ENCODE measurements around the gene CHCHD6. TPM values are rescaled to one million over a fixed set of nuclear protein-coding genes. Genes with fewer than 3 reads are reported as not detected.

The CHCHD6 gene
- total RNA-seq, 2 donors from 2014 or later = 9.9 to 15.5 TPM

GRCh38 chr3:126990024-126990700 is 286.1 kb downstream of the CHCHD6 start:
- Mint-ChIP-seq H3K9me3 (no peaks in the 10 kb centered on the region), H3K4me1 (ENCODE audit: low read depth) (no peaks in the 10 kb centered on the region), H3K36me3 (ENCODE audit: insufficient read depth in 2 of 2) (no peaks in the 10 kb centered on the region), H3K27me3 (ENCODE audit: low read depth) (no peaks in the 10 kb centered on the region), H3K4me3 (no peak overlapping the region), H3K27ac (no peak overlapping the region)
- DNase-seq (no peak), ATAC-seq (replicated peaks in 1 of 2) (no peak)

GRCh38 chr3:126990890-126991289 is 286.9 kb downstream of the CHCHD6 start:
- Mint-ChIP-seq H3K4me1 (ENCODE audit: low read depth) (no peaks in the 10 kb centered on the region), H3K9me3 (no peaks in the 10 kb centered on the region), H3K27ac (no peak overlapping the region), H3K36me3 (ENCODE audit: insufficient read depth in 2 of 2) (no peaks in the 10 kb centered on the region), H3K27me3 (ENCODE audit: low read depth) (no peaks in the 10 kb centered on the region), H3K4me3 (no peak overlapping the region)
- ATAC-seq (replicated peaks in 1 of 2) (no peak), DNase-seq (no peak)

- ATAC-seq (replicated peaks in 1 of 2) = no peak
- Mint-ChIP-seq H3K9me3 (no peaks in the 10 kb centered on the region), H3K36me3 (ENCODE audit: insufficient read depth in 2 of 2) (no peaks in the 10 kb centered on the region), H3K4me3 (no peak overlapping the region), H3K4me1 (ENCODE audit: low read depth) (no peaks in the 10 kb centered on the region), H3K27me3 (ENCODE audit: low read depth) (no peaks in the 10 kb centered on the region), H3K27ac (no peak overlapping the region)
- DNase-seq = no peak
Measured at GRCh38 chr3:126991366-126992200, 287.5 kb downstream of the CHCHD6 start.

GRCh38 chr3:126992216-126992615 is 288.2 kb downstream of the CHCHD6 start:
- Mint-ChIP-seq H3K27me3 (ENCODE audit: low read depth) (no peaks in the 10 kb centered on the region), H3K4me3 (no peak overlapping the region), H3K27ac (no peak overlapping the region), H3K9me3 (no peaks in the 10 kb centered on the region), H3K36me3 (ENCODE audit: insufficient read depth in 2 of 2) (no peaks in the 10 kb centered on the region), H3K4me1 (ENCODE audit: low read depth) (no peaks in the 10 kb centered on the region)
- DNase-seq (no peak), ATAC-seq (replicated peaks in 1 of 2) (no peak)

- no peak for DNase-seq
- Mint-ChIP-seq H3K27ac (no peak overlapping the region), H3K4me1 (ENCODE audit: low read depth) (no peaks in the 10 kb centered on the region), H3K27me3 (ENCODE audit: low read depth) (no peaks in the 10 kb centered on the region), H3K36me3 (ENCODE audit: insufficient read depth in 2 of 2) (no peaks in the 10 kb centered on the region), H3K4me3 (no peak overlapping the region), H3K9me3 (no peaks in the 10 kb centered on the region)
- no peak for ATAC-seq (replicated peaks in 1 of 2)
Measured at GRCh38 chr3:126992776-126993175, 288.7 kb downstream of the CHCHD6 start.

GRCh38 chr3:126993436-126993835 is 289.4 kb downstream of the CHCHD6 start:
- no peaks in the 10 kb centered on the region for H3K9me3 Mint-ChIP-seq
- DNase-seq (no peak), ATAC-seq (replicated peaks in 1 of 2) (no peak)
- no peak overlapping the region for H3K4me3 Mint-ChIP-seq
- H3K27ac Mint-ChIP-seq = no peak overlapping the region
- no peaks in the 10 kb centered on the region for H3K27me3 Mint-ChIP-seq (ENCODE audit: low read depth)
- no peaks in the 10 kb centered on the region for H3K36me3 Mint-ChIP-seq (ENCODE audit: insufficient read depth in 2 of 2)
- H3K4me1 Mint-ChIP-seq (ENCODE audit: low read depth) = no peaks in the 10 kb centered on the region

- Mint-ChIP-seq H3K27me3 (ENCODE audit: low read depth) (no peaks in the 10 kb centered on the region), H3K9me3 (no peaks in the 10 kb centered on the region), H3K4me1 (ENCODE audit: low read depth) (no peaks in the 10 kb centered on the region), H3K36me3 (ENCODE audit: insufficient read depth in 2 of 2) (no peaks in the 10 kb centered on the region), H3K4me3 (no peak overlapping the region), H3K27ac (no peak overlapping the region)
- no peak for DNase-seq
- no peak for ATAC-seq (replicated peaks in 1 of 2)
Measured at GRCh38 chr3:126994661-126995245, 290.7 kb downstream of the CHCHD6 start.

- Mint-ChIP-seq H3K27ac (no peak overlapping the region), H3K36me3 (ENCODE audit: insufficient read depth in 2 of 2) (no peaks in the 10 kb centered on the region), H3K27me3 (ENCODE audit: low read depth) (no peaks in the 10 kb centered on the region), H3K4me3 (no peak overlapping the region), H3K4me1 (ENCODE audit: low read depth) (no peaks in the 10 kb centered on the region), H3K9me3 (no peaks in the 10 kb centered on the region)
- no peak for DNase-seq
- ATAC-seq (replicated peaks in 1 of 2) = no peak
Measured at GRCh38 chr3:126995254-126995780, 291.3 kb downstream of the CHCHD6 start.

- DNase-seq (no peak), ATAC-seq (replicated peaks in 1 of 2) (no peak)
- Mint-ChIP-seq H3K9me3 (no peaks in the 10 kb centered on the region), H3K27me3 (ENCODE audit: low read depth) (no peaks in the 10 kb centered on the region), H3K4me3 (no peak overlapping the region), H3K36me3 (ENCODE audit: insufficient read depth in 2 of 2) (no peaks in the 10 kb centered on the region), H3K27ac (no peak overlapping the region), H3K4me1 (ENCODE audit: low read depth) (no peaks in the 10 kb centered on the region)
Measured at GRCh38 chr3:126995926-126996512, 292.0 kb downstream of the CHCHD6 start.

- ATAC-seq (replicated peaks in 1 of 2) (no peak), DNase-seq (no peak)
- no peaks in the 10 kb centered on the region for H3K36me3 Mint-ChIP-seq (ENCODE audit: insufficient read depth in 2 of 2)
Measured at GRCh38 chr3:126996905-126997304, 292.9 kb downstream of the CHCHD6 start.

GRCh38 chr3:126997455-126998038 is 293.5 kb downstream of the CHCHD6 start:
- no peak for ATAC-seq (replicated peaks in 1 of 2)

More at GRCh38 chr3:126996905-126997304, 292.9 kb downstream of the CHCHD6 start:
- Mint-ChIP-seq H3K27me3 (ENCODE audit: low read depth) (no peaks in the 10 kb centered on the region), H3K4me1 (ENCODE audit: low read depth) (no peaks in the 10 kb centered on the region), H3K4me3 (no peak overlapping the region), H3K9me3 (no peaks in the 10 kb centered on the region), H3K27ac (no peak overlapping the region)

GRCh38 chr3:126998320-126998719 is 294.3 kb downstream of the CHCHD6 start:
- no peaks in the 10 kb centered on the region for H3K36me3 Mint-ChIP-seq (ENCODE audit: insufficient read depth in 2 of 2)
- no peaks in the 10 kb centered on the region for H3K27me3 Mint-ChIP-seq (ENCODE audit: low read depth)
- DNase-seq (no peak), ATAC-seq (replicated peaks in 1 of 2) (no peak)
- H3K9me3 Mint-ChIP-seq = no peaks in the 10 kb centered on the region
- no peak overlapping the region for H3K27ac Mint-ChIP-seq
- no peaks in the 10 kb centered on the region for H3K4me1 Mint-ChIP-seq (ENCODE audit: low read depth)
- H3K4me3 Mint-ChIP-seq = no peak overlapping the region

More at GRCh38 chr3:126997455-126998038, 293.5 kb downstream of the CHCHD6 start:
- Mint-ChIP-seq H3K4me3 (no peak overlapping the region), H3K9me3 (no peaks in the 10 kb centered on the region), H3K4me1 (ENCODE audit: low read depth) (no peaks in the 10 kb centered on the region), H3K27ac (no peak overlapping the region), H3K36me3 (ENCODE audit: insufficient read depth in 2 of 2) (no peaks in the 10 kb centered on the region), H3K27me3 (ENCODE audit: low read depth) (no peaks in the 10 kb centered on the region)
- DNase-seq = no peak

- no peaks in the 10 kb centered on the region for H3K4me1 Mint-ChIP-seq (ENCODE audit: low read depth)
- no peak overlapping the region for H3K4me3 Mint-ChIP-seq
- H3K36me3 Mint-ChIP-seq (ENCODE audit: insufficient read depth in 2 of 2) = no peaks in the 10 kb centered on the region
- no peak overlapping the region for H3K27ac Mint-ChIP-seq
- ATAC-seq (replicated peaks in 1 of 2) (no peak), DNase-seq (no peak)
- H3K9me3 Mint-ChIP-seq = no peaks in the 10 kb centered on the region
- H3K27me3 Mint-ChIP-seq (ENCODE audit: low read depth) = no peaks in the 10 kb centered on the region
Measured at GRCh38 chr3:126998728-126999127, 294.7 kb downstream of the CHCHD6 start.
